Measurements from ENCODE around the gene OTOR. TPM values are rescaled to one million over a fixed set of nuclear protein-coding genes. Genes with fewer than 3 reads are reported as not detected.

The OTOR gene, protein sequence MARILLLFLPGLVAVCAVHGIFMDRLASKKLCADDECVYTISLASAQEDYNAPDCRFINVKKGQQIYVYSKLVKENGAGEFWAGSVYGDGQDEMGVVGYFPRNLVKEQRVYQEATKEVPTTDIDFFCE
- total RNA-seq (not detected), total RNA-seq (0 to 0.14 (median 0) reads per million in 29 experiments)
- total RNA-seq (2013) = 0.09 TPM

- 79% methylated on average over 2 of the region's 5 CpGs for WGBS (ENCODE audit: insufficient coverage)
- Mint-ChIP-seq H3K36me3 (no peaks in the 10 kb centered on the region), H3K4me3 (no peak within 1 kb of the TSS), H3K27me3 (peaks cover 0 to 12% of the 10 kb centered on the region in 2 donors), H3K27ac (no peak within 1 kb of the TSS), H3K9me3 (no peaks in the 10 kb centered on the region), H3K4me1 (peaks cover 0 to 4% (median 2%) of the 10 kb centered on the region in 3 donors)
- Histone ChIP-seq H3K4me1 (ENCODE audit: control insufficient read depth in 1 of 2, extremely low read depth in 1 of 2, insufficient read depth in 2 of 2, low read length in 2 of 2) (no peaks in the 10 kb centered on the region), H3K4me3 (ENCODE audit: control insufficient read depth in 1 of 2, extremely low read depth in 1 of 2, low read length in 1 of 2) (no peak within 1 kb of the TSS), H3K27me3 (replicated peaks in 1 of 2; ENCODE audit: control insufficient read depth in 2 of 2, extremely low read depth in 1 of 2, insufficient read depth in 2 of 2, low read length in 1 of 2) (no peaks in the 10 kb centered on the region), H3K27ac (ENCODE audit: low read length) (no peak within 1 kb of the TSS), H3K36me3 (ENCODE audit: control insufficient read depth in 2 of 2, extremely low read depth in 1 of 2, insufficient read depth in 1 of 2, low read length in 1 of 2) (no peaks in the 10 kb centered on the region), H3K9me3 (no peaks in the 10 kb centered on the region)
- ATAC-seq (replicated peaks in 1 of 4) (no peak), DNase-seq (no peak)
- POLR2A ChIA-PET = no interaction called here
- CTCF ChIA-PET = no interaction called here
Measured at GRCh38 chr20:16748308-16748900, at the start of gene OTOR. Gene OTOR, plus strand, starts transcription at chr20:16748358. Its CDS starts 44 bp downstream, at chr20:16748402.

GRCh38 chr20:16699293-16699692 is 48.9 kb upstream of the OTOR start:
- Mint-ChIP-seq H3K36me3 (no peaks in the 10 kb centered on the region), H3K27ac (no peak overlapping the region), H3K4me1 (no peaks in the 10 kb centered on the region), H3K27me3 (peaks cover 11 to 16% of the 10 kb centered on the region in 2 donors), H3K9me3 (no peaks in the 10 kb centered on the region), H3K4me3 (no peak overlapping the region)
- Histone ChIP-seq H3K4me1 (ENCODE audit: control insufficient read depth in 1 of 2, extremely low read depth in 1 of 2, insufficient read depth in 2 of 2, low read length in 2 of 2) (no peaks in the 10 kb centered on the region), H3K27me3 (replicated peaks in 1 of 2; ENCODE audit: control insufficient read depth in 2 of 2, extremely low read depth in 1 of 2, insufficient read depth in 2 of 2, low read length in 1 of 2) (peaks cover 3 to 4% of the 10 kb centered on the region in 2 experiments), H3K27ac (ENCODE audit: low read length) (no peak overlapping the region), H3K4me3 (ENCODE audit: control insufficient read depth in 1 of 2, extremely low read depth in 1 of 2, low read length in 1 of 2) (no peak overlapping the region), H3K9me3 (no peaks in the 10 kb centered on the region), H3K36me3 (ENCODE audit: control insufficient read depth in 2 of 2, extremely low read depth in 1 of 2, insufficient read depth in 1 of 2, low read length in 1 of 2) (no peaks in the 10 kb centered on the region)
- CTCF ChIA-PET = interaction anchor here in 1 of 2 donors (0.6 to 0.8 kb wide), 2 partner anchors 62 to 805 kb away, joined by 4 to 5 read pairs; no protein-coding TSS in a partner anchor
- POLR2A ChIA-PET = interaction anchor here in 1 of 2 donors (0.7 kb wide), 1 partner anchor 1599 kb away, joined by 3 read pairs; no protein-coding TSS in a partner anchor
- WGBS (ENCODE audit: insufficient coverage) = 78% methylated on average over 4 of the region's 4 CpGs
- DNase-seq = no peak
- no peak for ATAC-seq (replicated peaks in 1 of 4)

DNA sequence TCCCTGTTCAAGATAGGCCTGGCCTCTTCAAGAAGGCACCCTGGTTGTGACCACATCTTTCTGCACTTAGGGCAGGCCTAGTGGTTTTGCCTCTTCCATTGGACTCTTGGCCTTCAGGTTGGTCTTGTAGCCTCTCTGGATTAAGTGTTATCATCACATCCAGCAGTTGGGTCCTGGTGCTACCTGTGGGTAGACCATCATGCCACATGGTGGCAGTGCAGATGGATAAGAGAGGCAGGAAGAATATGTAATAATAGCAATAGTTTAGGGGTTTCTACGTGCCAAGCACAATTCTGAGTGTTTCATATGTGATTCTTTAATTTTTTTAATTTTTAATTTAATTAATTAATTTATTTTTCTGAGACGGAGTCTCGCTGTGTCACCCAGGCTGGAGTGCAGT is 46.9 kb upstream of the OTOR start:
- Histone ChIP-seq H3K27ac (ENCODE audit: low read length) (no peak overlapping the region), H3K4me1 (ENCODE audit: control insufficient read depth in 1 of 2, extremely low read depth in 1 of 2, insufficient read depth in 2 of 2, low read length in 2 of 2) (no peaks in the 10 kb centered on the region), H3K4me3 (ENCODE audit: control insufficient read depth in 1 of 2, extremely low read depth in 1 of 2, low read length in 1 of 2) (no peak overlapping the region), H3K27me3 (replicated peaks in 1 of 2; ENCODE audit: control insufficient read depth in 2 of 2, extremely low read depth in 1 of 2, insufficient read depth in 2 of 2, low read length in 1 of 2) (peaks cover 3 to 8% of the 10 kb centered on the region in 2 experiments), H3K9me3 (no peaks in the 10 kb centered on the region), H3K36me3 (ENCODE audit: control insufficient read depth in 2 of 2, extremely low read depth in 1 of 2, insufficient read depth in 1 of 2, low read length in 1 of 2) (no peaks in the 10 kb centered on the region)
- ChIA-PET CTCF (interaction anchor here in 1 of 2 donors (1.0 kb wide), 1 partner anchor 21 kb away, joined by 3 read pairs; no protein-coding TSS in a partner anchor), POLR2A (no interaction called here)
- Mint-ChIP-seq H3K27ac (no peak overlapping the region), H3K36me3 (peaks cover 6% of the 10 kb centered on the region), H3K27me3 (peaks cover 9 to 14% of the 10 kb centered on the region in 2 donors), H3K9me3 (peaks cover 0 to 7% (median 0%) of the 10 kb centered on the region in 3 donors), H3K4me1 (no peaks in the 10 kb centered on the region), H3K4me3 (no peak overlapping the region)
- peak in 31 of 35 experiments; percentile 4 to 57 (median 24) for DNase-seq
- ATAC-seq (replicated peaks in 1 of 4) = peak in 2 of 4 experiments; percentile 38 to 46
- WGBS (ENCODE audit: insufficient coverage) = no CpG with 5 or more reads among the region's 3 CpGs

DNA sequence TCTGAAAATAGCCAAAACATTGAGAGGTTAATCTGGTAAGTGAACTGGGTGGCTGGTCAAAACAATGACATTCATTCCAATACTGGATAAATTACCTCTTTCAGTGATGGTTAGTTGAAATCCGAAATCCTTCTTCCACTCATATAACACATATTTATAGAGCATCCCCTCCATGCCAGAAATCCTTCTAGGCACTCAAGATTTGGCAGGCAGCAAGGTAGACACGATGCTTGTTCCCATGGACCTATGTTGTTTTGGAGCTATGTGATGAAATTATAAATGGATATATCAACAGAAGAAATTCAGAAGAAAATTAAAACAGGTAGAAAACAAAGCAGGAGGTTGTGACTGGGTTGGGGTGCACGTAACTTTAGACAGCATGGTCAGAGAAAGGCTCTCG is 44.6 kb upstream of the OTOR start:
- CTCF ChIA-PET = no interaction called here
- POLR2A ChIA-PET = no interaction called here
- H3K27me3 Mint-ChIP-seq = peaks cover 6 to 9% of the 10 kb centered on the region in 2 donors
- H3K36me3 Mint-ChIP-seq = peaks cover 6% of the 10 kb centered on the region
- Histone ChIP-seq H3K9me3 (no peaks in the 10 kb centered on the region), H3K36me3 (ENCODE audit: control insufficient read depth in 2 of 2, extremely low read depth in 1 of 2, insufficient read depth in 1 of 2, low read length in 1 of 2) (no peaks in the 10 kb centered on the region), H3K27ac (ENCODE audit: low read length) (no peak overlapping the region), H3K27me3 (replicated peaks in 1 of 2; ENCODE audit: control insufficient read depth in 2 of 2, extremely low read depth in 1 of 2, insufficient read depth in 2 of 2, low read length in 1 of 2) (peaks cover 0 to 8% of the 10 kb centered on the region in 2 experiments), H3K4me3 (ENCODE audit: control insufficient read depth in 1 of 2, extremely low read depth in 1 of 2, low read length in 1 of 2) (no peak overlapping the region), H3K4me1 (ENCODE audit: control insufficient read depth in 1 of 2, extremely low read depth in 1 of 2, insufficient read depth in 2 of 2, low read length in 2 of 2) (peaks cover 8 to 10% of the 10 kb centered on the region in 2 experiments)
- H3K4me3 Mint-ChIP-seq = no peak overlapping the region
- H3K9me3 Mint-ChIP-seq = peaks cover 0 to 7% (median 0%) of the 10 kb centered on the region in 3 donors
- H3K4me1 Mint-ChIP-seq = peaks cover 18 to 20% (median 19%) of the 10 kb centered on the region in 3 donors
- no peak overlapping the region for H3K27ac Mint-ChIP-seq
- DNase-seq = no peak
- 88% methylated on average over 3 of the region's 4 CpGs for WGBS (ENCODE audit: insufficient coverage)
- no peak for ATAC-seq (replicated peaks in 1 of 4)

- Mint-ChIP-seq H3K27me3 (peaks cover 8% of the 10 kb centered on the region in 2 donors), H3K36me3 (peaks cover 6% of the 10 kb centered on the region), H3K4me3 (peak overlapping the region in 1 of 3 donors; percentile 69), H3K4me1 (peaks cover 39 to 41% (median 40%) of the 10 kb centered on the region in 3 donors), H3K27ac (no peak overlapping the region), H3K9me3 (peaks cover 0 to 7% (median 0%) of the 10 kb centered on the region in 3 donors)
- peaks cover 20 to 22% of the 10 kb centered on the region in 2 experiments for H3K4me1 ChIP-seq (ENCODE audit: control insufficient read depth in 1 of 2, extremely low read depth in 1 of 2, insufficient read depth in 2 of 2, low read length in 2 of 2)
- no peak overlapping the region for H3K27ac ChIP-seq (ENCODE audit: low read length)
- ChIA-PET POLR2A (no interaction called here), CTCF (no interaction called here)
- no peaks in the 10 kb centered on the region for H3K9me3 ChIP-seq
- WGBS (ENCODE audit: insufficient coverage) = 100% methylated on average over 2 of the region's 3 CpGs
- peaks cover 2 to 4% of the 10 kb centered on the region in 2 experiments for H3K27me3 ChIP-seq (replicated peaks in 1 of 2; ENCODE audit: control insufficient read depth in 2 of 2, extremely low read depth in 1 of 2, insufficient read depth in 2 of 2, low read length in 1 of 2)
- no peaks in the 10 kb centered on the region for H3K36me3 ChIP-seq (ENCODE audit: control insufficient read depth in 2 of 2, extremely low read depth in 1 of 2, insufficient read depth in 1 of 2, low read length in 1 of 2)
- H3K4me3 ChIP-seq (ENCODE audit: control insufficient read depth in 1 of 2, extremely low read depth in 1 of 2, low read length in 1 of 2) = no peak overlapping the region
- no peak for ATAC-seq (replicated peaks in 1 of 4)
- DNase-seq = no peak
Measured at GRCh38 chr20:16707674-16708073, 40.5 kb upstream of the OTOR start.

DNA sequence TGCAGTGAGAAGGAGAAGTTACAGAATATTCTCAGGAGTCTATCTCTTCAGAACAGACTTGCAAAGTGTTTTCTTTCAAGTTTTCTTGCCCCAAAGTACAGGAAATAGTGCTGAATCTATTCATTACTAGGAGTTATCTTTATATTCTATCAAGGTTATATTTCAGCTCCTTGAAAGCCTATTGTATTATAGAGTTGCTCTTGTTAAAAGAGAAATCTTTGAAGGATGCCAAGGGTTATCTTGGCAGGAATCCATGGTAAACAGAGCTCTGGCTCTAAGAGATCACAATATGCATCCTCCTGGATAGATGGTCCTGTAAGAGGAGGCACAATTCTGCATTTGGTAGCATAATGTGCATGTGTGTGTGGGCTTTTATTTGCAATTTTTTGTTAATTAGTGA is 39.6 kb upstream of the OTOR start:
- Histone ChIP-seq H3K4me1 (ENCODE audit: control insufficient read depth in 1 of 2, extremely low read depth in 1 of 2, insufficient read depth in 2 of 2, low read length in 2 of 2) (peaks cover 20 to 22% of the 10 kb centered on the region in 2 experiments), H3K27me3 (replicated peaks in 1 of 2; ENCODE audit: control insufficient read depth in 2 of 2, extremely low read depth in 1 of 2, insufficient read depth in 2 of 2, low read length in 1 of 2) (peaks cover 2 to 4% of the 10 kb centered on the region in 2 experiments), H3K27ac (ENCODE audit: low read length) (no peak overlapping the region), H3K9me3 (no peaks in the 10 kb centered on the region), H3K4me3 (ENCODE audit: control insufficient read depth in 1 of 2, extremely low read depth in 1 of 2, low read length in 1 of 2) (no peak overlapping the region), H3K36me3 (ENCODE audit: control insufficient read depth in 2 of 2, extremely low read depth in 1 of 2, insufficient read depth in 1 of 2, low read length in 1 of 2) (no peaks in the 10 kb centered on the region)
- ATAC-seq (replicated peaks in 1 of 4) (peak in 2 of 4 experiments; percentile 23 to 59), DNase-seq (no peak)
- peak overlapping the region in 2 of 3 donors; percentile 13 to 69 for H3K4me3 Mint-ChIP-seq
- H3K27ac Mint-ChIP-seq = peak overlapping the region; percentile 67 to 69
- H3K4me1 Mint-ChIP-seq = peaks cover 39 to 41% (median 40%) of the 10 kb centered on the region in 3 donors
- H3K27me3 Mint-ChIP-seq = peaks cover 8 to 12% of the 10 kb centered on the region in 2 donors
- H3K9me3 Mint-ChIP-seq = peaks cover 0 to 7% (median 0%) of the 10 kb centered on the region in 3 donors
- POLR2A ChIA-PET = no interaction called here
- H3K36me3 Mint-ChIP-seq = peaks cover 6% of the 10 kb centered on the region
- CTCF ChIA-PET = interaction anchor here in 1 of 2 donors (0.6 kb wide), 1 partner anchor 214 kb away, joined by 5 read pairs; no protein-coding TSS in a partner anchor

All from T-cell (primary cell).